Measurements from ENCODE around the gene JPT1.
A peak's percentile ranks its signal among the peaks of the same experiment; 100 is the strongest.

The JPT1 gene, protein sequence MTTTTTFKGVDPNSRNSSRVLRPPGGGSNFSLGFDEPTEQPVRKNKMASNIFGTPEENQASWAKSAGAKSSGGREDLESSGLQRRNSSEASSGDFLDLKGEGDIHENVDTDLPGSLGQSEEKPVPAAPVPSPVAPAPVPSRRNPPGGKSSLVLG

DNA sequence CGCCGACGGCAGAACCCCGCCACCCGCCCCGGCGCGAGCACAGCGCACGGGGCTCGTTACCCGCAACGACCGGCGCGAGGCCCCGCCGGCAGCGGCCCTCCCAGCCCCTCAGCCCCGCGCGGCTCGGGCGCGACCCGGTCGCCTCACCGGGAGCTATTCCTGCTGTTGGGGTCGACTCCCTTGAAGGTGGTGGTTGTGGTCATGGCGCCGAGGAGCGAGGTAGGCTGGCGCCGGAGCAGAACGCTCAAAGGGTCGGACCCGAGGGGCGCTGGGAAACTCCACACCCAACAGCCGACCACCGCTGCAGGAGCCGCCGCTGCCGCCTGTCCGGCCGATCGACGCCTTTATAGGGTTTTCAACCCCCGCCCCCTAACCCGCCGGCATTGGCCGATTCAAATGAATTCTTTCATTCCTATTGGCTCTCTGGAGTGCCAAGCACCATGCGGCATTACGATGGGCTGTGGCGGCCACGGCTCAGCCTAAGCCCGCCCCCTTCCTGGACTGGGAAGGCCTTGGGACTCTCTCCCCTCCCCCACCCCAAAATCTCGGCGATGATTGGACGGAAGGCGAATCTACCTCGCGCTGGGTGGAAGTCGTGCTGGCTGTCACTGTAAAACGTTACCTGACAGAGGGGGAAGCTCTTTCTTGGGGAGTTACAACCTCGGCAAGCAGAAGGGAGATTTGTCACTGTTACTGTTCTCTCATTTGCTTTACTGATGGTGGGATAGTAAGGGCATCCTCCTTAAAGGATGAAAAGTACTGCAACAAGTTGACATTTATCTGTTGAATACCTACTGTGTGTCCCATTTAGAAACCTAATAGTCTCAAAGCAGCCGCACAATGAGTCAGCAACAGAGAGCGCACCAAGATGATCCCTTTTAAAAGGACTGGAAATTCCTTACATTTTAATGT lies at the start of gene JPT1:
TSS of gene JPT1 (minus strand) at position 318 of the 912 bp plus-strand sequence. CDS start at position 203, 115 bp downstream.
- Histone ChIP-seq H3K36me3 (ENCODE audit: control insufficient read depth, insufficient read depth, low read length) (no peaks in the 10 kb centered on the region), H3K4me1 (ENCODE audit: control insufficient read depth, insufficient read depth, low read length) (no peaks in the 10 kb centered on the region; the same call in 1 of the 2 replicates), H3K4me3 (ENCODE audit: low read length) (peak within 1 kb of the TSS; percentile 82), H3K9me3 (ENCODE audit: control insufficient read depth, insufficient read depth, low read length) (no peaks in the 10 kb centered on the region), H3K27me3 (ENCODE audit: control insufficient read depth, insufficient read depth, low read length) (no peaks in the 10 kb centered on the region), H3K27ac (ENCODE audit: low read length) (no peak within 1 kb of the TSS)
- peak; percentile 96 for DNase-seq (ENCODE audit: low read depth, low spot score)
- WGBS (ENCODE audit: insufficient coverage, insufficient read length): no CpG with 5 or more reads among the region's 67 CpGs

DNA sequence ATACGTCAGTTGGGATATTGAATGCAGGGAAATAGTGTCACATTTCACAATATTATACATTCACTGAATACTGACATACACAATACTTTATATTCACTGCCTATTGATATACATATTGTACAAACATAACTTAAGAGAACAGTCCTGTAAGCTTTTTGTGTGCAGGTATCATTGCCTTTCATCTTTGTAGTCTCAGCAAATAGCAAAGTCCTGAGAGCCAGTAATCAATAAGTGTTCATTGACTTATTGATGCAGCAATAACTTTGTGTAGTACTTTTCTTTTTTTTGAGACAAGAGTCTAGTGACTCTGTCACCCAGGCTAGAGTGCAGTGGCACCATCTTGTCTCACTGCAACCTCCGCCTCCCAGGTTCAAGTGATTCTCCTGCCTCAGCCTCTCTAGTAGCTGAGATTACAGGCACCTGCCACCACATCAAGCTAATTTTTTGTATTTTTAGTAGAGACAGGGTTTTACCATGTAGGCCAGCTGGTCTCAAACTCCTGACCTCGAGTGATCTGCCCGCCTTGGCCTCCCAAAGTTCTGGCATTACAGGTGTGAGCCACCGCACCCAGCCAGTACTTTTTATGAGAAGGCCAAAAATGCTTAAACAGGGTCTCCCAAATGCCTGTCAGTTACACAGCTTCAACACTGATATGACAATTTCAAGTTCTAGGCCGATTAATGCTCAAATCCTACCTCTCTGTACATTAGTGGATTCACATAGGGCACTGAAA lies 45.7 kb upstream of the JPT1 start:
- Histone ChIP-seq H3K27me3 (ENCODE audit: control insufficient read depth, insufficient read depth, low read length) (no peaks in the 10 kb centered on the region), H3K4me1 (ENCODE audit: control insufficient read depth, insufficient read depth, low read length) (no peaks in the 10 kb centered on the region), H3K27ac (ENCODE audit: low read length) (no peak overlapping the region), H3K36me3 (ENCODE audit: control insufficient read depth, insufficient read depth, low read length) (no peaks in the 10 kb centered on the region), H3K4me3 (ENCODE audit: low read length) (no peak overlapping the region), H3K9me3 (ENCODE audit: control insufficient read depth, insufficient read depth, low read length) (no peaks in the 10 kb centered on the region)
- DNase-seq (ENCODE audit: low read depth, low spot score): no peak
- WGBS (ENCODE audit: insufficient coverage, insufficient read length): no CpG with 5 or more reads among the region's 6 CpGs

DNA sequence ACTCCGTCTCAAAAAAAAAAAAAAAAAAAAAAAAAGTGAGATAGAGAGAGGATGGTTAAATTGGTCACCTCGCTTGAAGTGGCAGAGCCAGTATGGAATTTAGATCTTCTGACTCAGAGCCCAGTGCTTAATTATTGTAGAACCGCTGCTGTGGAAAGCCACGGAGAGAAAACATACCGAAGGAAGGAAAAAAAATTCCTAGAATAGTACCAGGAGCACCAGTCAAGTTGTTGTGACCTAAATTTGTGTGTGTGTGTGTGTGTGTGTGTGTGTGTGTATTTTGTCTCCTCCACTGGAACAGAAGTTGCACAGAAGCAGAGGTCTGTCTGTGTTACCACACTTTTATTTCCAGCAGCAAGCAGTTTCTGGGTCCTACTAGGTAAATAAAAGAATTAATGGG lies 40.6 kb upstream of the JPT1 start:
- H3K27ac ChIP-seq (ENCODE audit: low read length): no peak overlapping the region
- H3K27me3 ChIP-seq (ENCODE audit: control insufficient read depth, insufficient read depth, low read length): no peaks in the 10 kb centered on the region
- no peaks in the 10 kb centered on the region for H3K36me3 ChIP-seq (ENCODE audit: control insufficient read depth, insufficient read depth, low read length)
- no CpG with 5 or more reads among the region's 5 CpGs for WGBS (ENCODE audit: insufficient coverage, insufficient read length)
- no peak for DNase-seq (ENCODE audit: low read depth, low spot score)
- H3K4me3 ChIP-seq (ENCODE audit: low read length): no peak overlapping the region
- H3K4me1 ChIP-seq (ENCODE audit: control insufficient read depth, insufficient read depth, low read length): no peaks in the 10 kb centered on the region
- H3K9me3 ChIP-seq (ENCODE audit: control insufficient read depth, insufficient read depth, low read length): no peaks in the 10 kb centered on the region

DNA sequence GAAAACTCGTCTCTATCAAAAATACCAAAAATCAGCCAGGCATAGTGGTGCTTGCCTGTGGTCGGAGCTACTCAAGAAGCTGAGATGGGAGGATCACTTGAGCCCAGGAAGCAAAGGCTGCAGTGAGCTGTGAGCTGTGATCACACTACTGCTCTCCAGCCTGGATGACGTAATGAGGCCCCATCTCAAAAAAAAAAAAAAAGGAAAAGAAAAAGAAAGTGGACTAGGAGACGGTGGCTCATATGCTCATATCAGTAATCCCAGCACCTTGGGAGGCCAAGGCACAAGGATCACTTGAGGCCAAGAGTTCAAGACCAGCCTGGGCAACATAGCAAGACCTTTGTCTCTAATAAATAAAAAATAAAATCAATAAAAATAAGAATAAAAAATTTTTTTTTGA lies 37.3 kb upstream of the JPT1 start:
- H3K36me3 ChIP-seq (ENCODE audit: control insufficient read depth, insufficient read depth, low read length): no peaks in the 10 kb centered on the region
- no peaks in the 10 kb centered on the region for H3K9me3 ChIP-seq (ENCODE audit: control insufficient read depth, insufficient read depth, low read length)
- H3K27me3 ChIP-seq (ENCODE audit: control insufficient read depth, insufficient read depth, low read length): no peaks in the 10 kb centered on the region
- no CpG with 5 or more reads among the region's 4 CpGs for WGBS (ENCODE audit: insufficient coverage, insufficient read length)
- H3K4me1 ChIP-seq (ENCODE audit: control insufficient read depth, insufficient read depth, low read length): no peaks in the 10 kb centered on the region
- no peak for DNase-seq (ENCODE audit: low read depth, low spot score)
- no peak overlapping the region for H3K27ac ChIP-seq (ENCODE audit: low read length)
- no peak overlapping the region for H3K4me3 ChIP-seq (ENCODE audit: low read length)

DNA sequence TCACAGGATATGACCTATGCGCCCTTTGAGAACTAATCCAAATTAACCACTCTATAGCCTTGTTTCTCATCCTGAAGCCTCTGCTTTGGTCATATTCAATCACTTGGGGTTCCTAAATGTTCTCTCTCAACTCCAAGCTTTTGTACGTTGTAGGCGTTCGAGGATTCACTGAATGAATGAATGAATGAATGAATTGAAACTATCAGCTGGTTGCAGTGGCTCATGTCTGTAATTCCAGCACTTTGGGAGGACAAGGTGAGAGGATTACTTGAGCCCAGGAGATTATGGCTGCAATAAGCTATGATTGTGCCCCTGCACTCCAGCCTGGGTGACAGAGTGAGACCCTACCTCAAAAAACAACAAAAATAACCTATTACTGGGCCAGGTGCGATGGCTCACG lies 34.3 kb upstream of the JPT1 start:
- no peak overlapping the region for H3K4me3 ChIP-seq (ENCODE audit: low read length)
- no peak for DNase-seq (ENCODE audit: low read depth, low spot score)
- no peaks in the 10 kb centered on the region for H3K4me1 ChIP-seq (ENCODE audit: control insufficient read depth, insufficient read depth, low read length)
- H3K27ac ChIP-seq (ENCODE audit: low read length): no peak overlapping the region
- H3K36me3 ChIP-seq (ENCODE audit: control insufficient read depth, insufficient read depth, low read length): no peaks in the 10 kb centered on the region
- H3K9me3 ChIP-seq (ENCODE audit: control insufficient read depth, insufficient read depth, low read length): no peaks in the 10 kb centered on the region
- H3K27me3 ChIP-seq (ENCODE audit: control insufficient read depth, insufficient read depth, low read length): no peaks in the 10 kb centered on the region
- no CpG with 5 or more reads among the region's 6 CpGs for WGBS (ENCODE audit: insufficient coverage, insufficient read length)

DNA sequence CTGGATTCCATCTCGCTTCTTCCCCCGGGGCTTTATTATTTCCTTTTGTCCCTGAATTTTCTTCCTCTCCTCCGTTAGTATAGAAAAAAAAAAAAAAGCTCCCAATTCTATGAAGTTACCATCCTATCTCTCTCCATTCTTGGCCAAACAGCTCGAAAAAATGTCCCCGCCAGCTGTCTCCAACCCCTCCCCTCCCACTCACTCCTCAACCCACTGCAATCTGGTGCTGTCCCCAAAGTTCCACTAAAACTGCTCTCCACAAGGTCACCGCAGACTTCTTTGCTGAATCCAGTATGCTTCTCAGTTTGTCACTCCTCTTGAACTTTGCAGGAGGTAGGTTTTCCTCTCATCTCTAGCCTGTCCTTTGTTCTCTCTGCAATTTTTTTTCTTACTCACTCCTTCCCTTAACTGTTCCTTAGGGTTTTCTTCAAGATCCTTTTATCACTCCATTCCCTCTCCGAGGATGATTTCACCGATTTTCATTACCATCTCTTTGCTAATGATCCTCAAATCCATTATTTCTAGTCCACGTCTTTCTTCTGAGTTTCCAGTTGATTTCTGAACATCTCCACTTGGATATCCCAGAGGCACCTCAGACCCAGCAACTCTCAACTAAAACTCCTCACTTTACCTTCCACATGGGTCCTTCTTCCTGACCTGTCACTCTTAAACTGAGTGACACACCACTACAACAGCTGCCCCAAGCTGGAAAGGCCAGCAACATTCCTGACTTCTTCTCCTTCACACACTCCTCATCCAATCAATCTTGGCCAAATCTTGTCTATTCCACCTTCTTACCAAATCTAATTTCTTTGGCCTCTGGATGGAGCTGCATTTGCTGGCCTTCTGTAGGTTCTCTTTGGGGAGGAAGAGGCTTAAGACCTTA lies 29.9 kb upstream of the JPT1 start:
- H3K36me3 ChIP-seq (ENCODE audit: control insufficient read depth, insufficient read depth, low read length): peaks cover 3% of the 10 kb centered on the region
- no peak overlapping the region for H3K27ac ChIP-seq (ENCODE audit: low read length)
- H3K4me3 ChIP-seq (ENCODE audit: low read length): no peak overlapping the region
- H3K27me3 ChIP-seq (ENCODE audit: control insufficient read depth, insufficient read depth, low read length): no peaks in the 10 kb centered on the region
- H3K4me1 ChIP-seq (ENCODE audit: control insufficient read depth, insufficient read depth, low read length): no peaks in the 10 kb centered on the region
- WGBS (ENCODE audit: insufficient coverage, insufficient read length): no CpG with 5 or more reads among the region's 9 CpGs
- no peaks in the 10 kb centered on the region for H3K9me3 ChIP-seq (ENCODE audit: control insufficient read depth, insufficient read depth, low read length)
- no peak for DNase-seq (ENCODE audit: low read depth, low spot score)

DNA sequence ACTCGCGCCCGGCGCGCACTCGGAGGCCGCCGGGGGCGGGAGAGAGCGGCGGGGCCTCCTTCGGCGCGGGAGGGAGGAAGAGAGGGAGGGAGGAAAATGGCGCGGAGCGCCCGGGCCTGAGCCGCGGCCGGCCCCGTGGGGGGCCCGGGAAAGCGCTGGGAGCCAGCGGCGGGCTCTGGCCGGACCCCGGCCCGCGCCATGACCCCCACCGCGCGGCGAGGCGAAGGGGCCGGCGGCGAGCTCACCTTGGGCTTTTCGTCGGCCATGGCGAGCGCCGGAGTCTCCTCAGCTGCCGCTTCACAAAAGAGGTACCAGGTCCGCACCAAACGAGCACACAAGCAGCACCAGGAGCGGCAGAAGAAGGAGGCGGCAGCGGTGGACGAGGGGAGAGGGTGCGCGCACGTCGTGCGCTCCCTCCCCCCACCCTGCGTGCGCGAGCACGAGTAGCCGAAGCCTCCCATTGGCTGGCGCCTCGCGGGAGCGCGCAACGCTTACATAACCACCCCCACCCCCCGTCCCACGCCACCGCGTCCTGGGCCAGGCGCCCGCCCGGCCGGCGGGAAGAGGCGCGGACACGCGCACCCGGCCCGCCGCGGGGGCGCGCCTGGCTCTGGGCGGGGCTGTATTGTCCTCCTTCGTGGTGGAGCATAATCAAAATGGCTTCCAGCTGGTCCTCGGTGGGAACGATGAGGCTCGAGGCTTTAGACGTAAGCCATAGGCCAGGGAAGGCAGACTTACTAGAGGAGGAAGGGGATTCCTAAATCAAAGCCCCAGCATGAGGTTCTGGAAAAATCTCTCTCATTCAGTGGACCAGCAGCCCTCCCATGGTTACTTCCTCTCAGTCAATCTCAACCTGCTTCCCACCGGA lies 28.5 kb upstream of the JPT1 start, which contains the start of gene SUMO2:
TSS of gene SUMO2 (minus strand) at position 391 of the 868 bp plus-strand sequence. CDS start at position 266, 125 bp downstream.
- peaks cover 8% of the 10 kb centered on the region for H3K36me3 ChIP-seq (ENCODE audit: control insufficient read depth, insufficient read depth, low read length)
- no peak within 1 kb of the TSS for H3K27ac ChIP-seq (ENCODE audit: low read length)
- H3K9me3 ChIP-seq (ENCODE audit: control insufficient read depth, insufficient read depth, low read length): no peaks in the 10 kb centered on the region
- H3K4me1 ChIP-seq (ENCODE audit: control insufficient read depth, insufficient read depth, low read length): no peaks in the 10 kb centered on the region
- H3K4me3 ChIP-seq (ENCODE audit: low read length): peak within 1 kb of the TSS; percentile 99
- no CpG with 5 or more reads among the region's 92 CpGs for WGBS (ENCODE audit: insufficient coverage, insufficient read length)
- no peaks in the 10 kb centered on the region for H3K27me3 ChIP-seq (ENCODE audit: control insufficient read depth, insufficient read depth, low read length)
- DNase-seq (ENCODE audit: low read depth, low spot score): peak; percentile 85

DNA sequence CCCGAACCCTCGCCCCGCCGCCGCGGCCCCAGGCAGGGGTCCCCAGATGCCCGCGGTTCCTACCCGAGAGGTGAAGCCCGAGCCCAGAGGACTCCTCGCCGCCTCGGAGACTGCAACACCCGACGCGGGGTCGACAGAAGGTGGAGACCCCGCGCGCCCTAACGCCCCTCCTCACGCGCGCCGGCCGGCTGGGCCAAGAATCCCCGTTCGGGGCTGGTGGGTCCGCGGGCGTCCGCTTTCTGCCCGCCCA lies 27.9 kb upstream of the JPT1 start:
- no peak overlapping the region for H3K27ac ChIP-seq (ENCODE audit: low read length)
- H3K4me3 ChIP-seq (ENCODE audit: low read length): peak overlapping the region; percentile 99
- no peak for DNase-seq (ENCODE audit: low read depth, low spot score)
- no CpG with 5 or more reads among the region's 33 CpGs for WGBS (ENCODE audit: insufficient coverage, insufficient read length)
- H3K4me1 ChIP-seq (ENCODE audit: control insufficient read depth, insufficient read depth, low read length): no peaks in the 10 kb centered on the region
- no peaks in the 10 kb centered on the region for H3K9me3 ChIP-seq (ENCODE audit: control insufficient read depth, insufficient read depth, low read length)
- no peaks in the 10 kb centered on the region for H3K27me3 ChIP-seq (ENCODE audit: control insufficient read depth, insufficient read depth, low read length)
- H3K36me3 ChIP-seq (ENCODE audit: control insufficient read depth, insufficient read depth, low read length): peaks cover 8% of the 10 kb centered on the region

DNA sequence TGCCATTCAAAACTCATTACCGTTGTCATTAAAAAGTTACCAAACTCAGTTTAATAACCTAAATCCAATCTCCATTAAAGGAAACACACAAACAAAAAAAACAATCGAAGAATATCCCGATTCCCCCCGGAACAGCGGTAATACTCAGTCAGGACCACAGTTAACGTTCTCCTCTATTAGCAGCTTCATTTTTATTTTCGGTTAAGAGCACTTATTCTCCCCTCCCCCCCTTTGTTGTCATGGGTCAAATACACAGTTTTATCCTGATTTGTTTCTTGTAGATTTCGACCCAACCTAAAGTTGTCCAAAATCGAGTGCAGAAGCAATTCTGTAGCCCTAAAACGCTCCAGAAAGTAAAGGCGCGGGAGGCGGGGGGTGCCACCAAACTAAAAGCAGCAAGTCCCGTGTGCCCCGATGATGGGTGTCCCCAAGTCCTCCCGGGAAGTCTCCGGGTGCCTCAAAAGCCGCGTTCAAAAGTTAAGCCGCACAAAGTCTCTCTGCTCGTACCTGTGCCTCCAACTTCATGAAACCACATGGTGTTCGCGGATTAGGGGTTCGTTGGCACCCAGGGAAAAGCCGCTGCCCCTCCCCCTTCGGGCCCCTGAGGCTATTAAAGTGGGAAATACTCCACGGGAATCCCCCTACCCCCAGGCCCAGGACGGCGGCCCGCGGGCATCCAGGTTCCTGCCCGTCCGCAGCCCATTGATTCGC lies 27.5 kb upstream of the JPT1 start:
- Histone ChIP-seq H3K4me1 (ENCODE audit: control insufficient read depth, insufficient read depth, low read length) (no peaks in the 10 kb centered on the region), H3K9me3 (ENCODE audit: control insufficient read depth, insufficient read depth, low read length) (no peaks in the 10 kb centered on the region), H3K27me3 (ENCODE audit: control insufficient read depth, insufficient read depth, low read length) (no peaks in the 10 kb centered on the region), H3K4me3 (ENCODE audit: low read length) (peak overlapping the region; percentile 99), H3K27ac (ENCODE audit: low read length) (no peak overlapping the region), H3K36me3 (ENCODE audit: control insufficient read depth, insufficient read depth, low read length) (peaks cover 8% of the 10 kb centered on the region)
- WGBS (ENCODE audit: insufficient coverage, insufficient read length): no CpG with 5 or more reads among the region's 34 CpGs
- no peak for DNase-seq (ENCODE audit: low read depth, low spot score)

All from iPS DF 6.9 (cell line).